ENCODE results near the gene MNS1.
"Not testable (repeated sequence)": the region's sequence is repeated elsewhere in the genome, so short reads cannot be mapped to it uniquely, and the experiment has no call there.

MNS1 gene

GRCh38 chr15:56425276-56425675 lies 39.7 kb downstream of the MNS1 start:
- H3K4me3 Mint-ChIP-seq, result no peak overlapping the region

GRCh38 chr15:56413114-56413733 lies 51.7 kb downstream of the MNS1 start:
- not testable (repeated sequence) for H3K27ac Mint-ChIP-seq; H3K27me3 Mint-ChIP-seq (ENCODE audit: low read depth); H3K9me3 Mint-ChIP-seq; H3K4me3 Mint-ChIP-seq; H3K36me3 Mint-ChIP-seq (ENCODE audit: low read depth); DNase-seq (ENCODE audit: low spot score); H3K4me1 Mint-ChIP-seq (ENCODE audit: low read depth)

More at GRCh38 chr15:56425276-56425675, 39.7 kb downstream of the MNS1 start:
- no peak for DNase-seq (ENCODE audit: low spot score)
- Mint-ChIP-seq H3K27me3 (ENCODE audit: low read depth) (no peaks in the 10 kb centered on the region), H3K36me3 (ENCODE audit: low read depth) (no peaks in the 10 kb centered on the region), H3K27ac (no peak overlapping the region), H3K9me3 (peaks cover 8% of the 10 kb centered on the region), H3K4me1 (ENCODE audit: low read depth) (no peaks in the 10 kb centered on the region)

GRCh38 chr15:56411122-56411749 lies 53.7 kb downstream of the MNS1 start:
- Mint-ChIP-seq H3K27ac (no peak overlapping the region), H3K9me3 (no peaks in the 10 kb centered on the region), H3K27me3 (ENCODE audit: low read depth) (no peaks in the 10 kb centered on the region), H3K36me3 (ENCODE audit: low read depth) (no peaks in the 10 kb centered on the region), H3K4me3 (no peak overlapping the region), H3K4me1 (ENCODE audit: low read depth) (no peaks in the 10 kb centered on the region)
- DNase-seq (ENCODE audit: low spot score), result no peak

GRCh38 chr15:56410721-56411120 lies 54.2 kb downstream of the MNS1 start:
- no peaks in the 10 kb centered on the region for H3K9me3 Mint-ChIP-seq
- H3K36me3 Mint-ChIP-seq (ENCODE audit: low read depth), result no peaks in the 10 kb centered on the region
- H3K27me3 Mint-ChIP-seq (ENCODE audit: low read depth), result no peaks in the 10 kb centered on the region
- DNase-seq (ENCODE audit: low spot score), result no peak
- H3K4me3 Mint-ChIP-seq, result no peak overlapping the region
- no peak overlapping the region for H3K27ac Mint-ChIP-seq
- no peaks in the 10 kb centered on the region for H3K4me1 Mint-ChIP-seq (ENCODE audit: low read depth)

GRCh38 chr15:56399209-56399608 lies 65.7 kb downstream of the MNS1 start:
- not testable (repeated sequence) for H3K4me1 Mint-ChIP-seq (ENCODE audit: low read depth); DNase-seq (ENCODE audit: low spot score); H3K9me3 Mint-ChIP-seq; H3K36me3 Mint-ChIP-seq (ENCODE audit: low read depth); H3K27ac Mint-ChIP-seq; H3K4me3 Mint-ChIP-seq; H3K27me3 Mint-ChIP-seq (ENCODE audit: low read depth)

- not testable (repeated sequence) for H3K9me3 Mint-ChIP-seq; H3K36me3 Mint-ChIP-seq (ENCODE audit: low read depth); H3K4me3 Mint-ChIP-seq; H3K4me1 Mint-ChIP-seq (ENCODE audit: low read depth); DNase-seq (ENCODE audit: low spot score); H3K27me3 Mint-ChIP-seq (ENCODE audit: low read depth); H3K27ac Mint-ChIP-seq
Measured at GRCh38 chr15:56397325-56397724, 67.6 kb downstream of the MNS1 start.

GRCh38 chr15:56394909-56395308 lies 70.0 kb downstream of the MNS1 start:
- no peaks in the 10 kb centered on the region for H3K27me3 Mint-ChIP-seq (ENCODE audit: low read depth)
- H3K9me3 Mint-ChIP-seq, result no peaks in the 10 kb centered on the region
- H3K4me1 Mint-ChIP-seq (ENCODE audit: low read depth), result no peaks in the 10 kb centered on the region
- DNase-seq (ENCODE audit: low spot score), result no peak
- H3K27ac Mint-ChIP-seq, result no peak overlapping the region
- H3K4me3 Mint-ChIP-seq, result no peak overlapping the region
- H3K36me3 Mint-ChIP-seq (ENCODE audit: low read depth), result no peaks in the 10 kb centered on the region

GRCh38 chr15:56393277-56393676 lies 71.7 kb downstream of the MNS1 start:
- Mint-ChIP-seq H3K27me3 (ENCODE audit: low read depth) (no peaks in the 10 kb centered on the region), H3K27ac (no peak overlapping the region), H3K9me3 (no peaks in the 10 kb centered on the region), H3K4me3 (no peak overlapping the region), H3K4me1 (ENCODE audit: low read depth) (no peaks in the 10 kb centered on the region), H3K36me3 (ENCODE audit: low read depth) (no peaks in the 10 kb centered on the region)
- DNase-seq (ENCODE audit: low spot score), result no peak

GRCh38 chr15:56390739-56391267 lies 74.1 kb downstream of the MNS1 start:
- no peak overlapping the region for H3K27ac Mint-ChIP-seq
- DNase-seq (ENCODE audit: low spot score), result no peak
- no peaks in the 10 kb centered on the region for H3K9me3 Mint-ChIP-seq
- no peaks in the 10 kb centered on the region for H3K36me3 Mint-ChIP-seq (ENCODE audit: low read depth)
- H3K4me1 Mint-ChIP-seq (ENCODE audit: low read depth), result no peaks in the 10 kb centered on the region
- H3K4me3 Mint-ChIP-seq, result no peak overlapping the region
- no peaks in the 10 kb centered on the region for H3K27me3 Mint-ChIP-seq (ENCODE audit: low read depth)

GRCh38 chr15:56385908-56386307 lies 79.0 kb downstream of the MNS1 start:
- H3K36me3 Mint-ChIP-seq (ENCODE audit: low read depth), result no peaks in the 10 kb centered on the region
- H3K4me1 Mint-ChIP-seq (ENCODE audit: low read depth), result no peaks in the 10 kb centered on the region
- no peaks in the 10 kb centered on the region for H3K27me3 Mint-ChIP-seq (ENCODE audit: low read depth)
- no peaks in the 10 kb centered on the region for H3K9me3 Mint-ChIP-seq
- H3K27ac Mint-ChIP-seq, result no peak overlapping the region
- DNase-seq (ENCODE audit: low spot score), result no peak
- no peak overlapping the region for H3K4me3 Mint-ChIP-seq

GRCh38 chr15:56383010-56383409 lies 81.9 kb downstream of the MNS1 start:
- H3K36me3 Mint-ChIP-seq (ENCODE audit: low read depth), result no peaks in the 10 kb centered on the region
- no peak overlapping the region for H3K27ac Mint-ChIP-seq
- H3K4me1 Mint-ChIP-seq (ENCODE audit: low read depth), result no peaks in the 10 kb centered on the region
- H3K4me3 Mint-ChIP-seq, result no peak overlapping the region
- no peaks in the 10 kb centered on the region for H3K27me3 Mint-ChIP-seq (ENCODE audit: low read depth)
- H3K9me3 Mint-ChIP-seq, result peaks cover 19% of the 10 kb centered on the region
- DNase-seq (ENCODE audit: low spot score), result no peak

All from T-helper 2 cell treated with Interferon-gamma antibody and Interleukin-4, amounts not matched to agents 5 μg/mL and 100 μg/mL, for 36 hours (primary cell).